IMR-90 (cell line): ENCODE results near the gene CTXN3. TPM values are rescaled to one million over a fixed set of nuclear protein-coding genes. Genes with fewer than 3 reads are reported as not detected.
A peak's percentile ranks its signal among the peaks of the same experiment; 100 is the strongest.

Experiments
- ATAC-seq: fragments of 200-7000 bp; cut with Tn5 transposase; 2 replicates; pipeline ENCODE4 v1.9.1; 2020; ENCODE audit warnings: low read depth, mild to moderate bottlenecking, moderate library complexity
- BruUV-seq: library from RNA; stranded (reverse); fragments of 400-500 nt; replicated peaks from 2 replicates; lab custom pipeline; 2021; lab: Mats Ljungman, UMichigan
- CTCF ChIA-PET: fragments of 300-600 bp; formaldehyde crosslinking; extraction: SDS; loops from one replicate; lab custom pipeline; 2021; ENCODE audit warnings: antibody characterized with exemption; lab: Yijun Ruan, JAX
- POLR2A ChIA-PET: fragments of 300-600 bp; sonication (Branson Sonifier 250); formaldehyde crosslinking; loops from one replicate; lab custom pipeline; 2022; ENCODE audit warnings: antibody characterized with exemption; ENCODE audit not compliant: unreplicated experiment; lab: Charles Lee
- DNase-seq: peaks from one replicate; pipeline ENCODE4 v3.0.0; 2013
- H2AFZ ChIP-seq: replicated peaks from 2 replicates; pipeline ENCODE3; 2013; ENCODE audit warnings: low read length, mild to moderate bottlenecking; ENCODE audit not compliant: poor library complexity
- H2AK5ac ChIP-seq: 2 replicates; pipeline ENCODE4 v1.6.1; 2013; ENCODE audit warnings: low read depth, low read length, inconsistent platforms
- H2AK9ac ChIP-seq: replicated peaks from 2 replicates; pipeline ENCODE3; 2013; ENCODE audit warnings: mild to moderate bottlenecking, low read depth, low read length, moderate library complexity; ENCODE audit not compliant: poor library complexity
- H2BK120ac ChIP-seq: 2 replicates; pipeline ENCODE4 v1.6.1; 2013; ENCODE audit warnings: low read depth, low read length, inconsistent platforms
- H2BK15ac ChIP-seq: 3 replicates; pipeline ENCODE4 v1.6.1; 2013; ENCODE audit warnings: low read depth, low read length, inconsistent platforms
- H2BK20ac ChIP-seq: 2 replicates; pipeline ENCODE4 v1.6.1; 2013; ENCODE audit warnings: low read depth, mild to moderate bottlenecking, inconsistent platforms, low read length, moderate library complexity
- H2BK5ac ChIP-seq: 2 replicates; pipeline ENCODE4 v1.6.1; 2013; ENCODE audit warnings: mild to moderate bottlenecking, low read depth, low read length, inconsistent platforms; ENCODE audit not compliant: poor library complexity, severe bottlenecking
- H3K14ac ChIP-seq: replicated peaks from 2 replicates; pipeline ENCODE4 v1.6.1; 2013; ENCODE audit warnings: low read depth, low read length, inconsistent platforms
- H3K18ac ChIP-seq: 2 replicates; pipeline ENCODE4 v1.6.1; 2013; ENCODE audit warnings: low read depth, low read length, control low read depth
- H3K23ac ChIP-seq: 2 replicates; pipeline ENCODE4 v1.6.1; 2013; ENCODE audit warnings: low read depth, low read length, inconsistent platforms
- H3K27ac ChIP-seq: 2 replicates; pipeline ENCODE4 v1.5.1; 2013; ENCODE audit warnings: mild to moderate bottlenecking, control low read depth, low read length; ENCODE audit not compliant: insufficient read depth
- H3K27me3 ChIP-seq: 2 replicates; pipeline ENCODE4 v1.6.1; 2013; ENCODE audit warnings: low read length; ENCODE audit not compliant: control insufficient read depth, insufficient read depth
- H3K36me3 ChIP-seq: 2 replicates; pipeline ENCODE4 v1.6.1; 2013; ENCODE audit warnings: low read length, mixed read lengths; ENCODE audit not compliant: control insufficient read depth, insufficient read depth
- H3K4ac ChIP-seq: 2 replicates; pipeline ENCODE4 v1.6.1; 2013; ENCODE audit warnings: low read depth, low read length, inconsistent platforms
- H3K4me1 ChIP-seq: 2 replicates; pipeline ENCODE4 v1.6.1; 2013; ENCODE audit warnings: low read length, mixed read lengths; ENCODE audit not compliant: control insufficient read depth, insufficient read depth
- H3K4me2 ChIP-seq: 2 replicates; pipeline ENCODE4 v1.6.1; 2013; ENCODE audit warnings: low read depth, mild to moderate bottlenecking, control low read depth, low read length, moderate library complexity
- H3K4me3 ChIP-seq: 2 replicates; pipeline ENCODE4 v1.5.1; 2013; ENCODE audit warnings: low read depth, mild to moderate bottlenecking, control low read depth, low read length, moderate library complexity; ENCODE audit not compliant: insufficient read depth
- H3K56ac ChIP-seq: 2 replicates; pipeline ENCODE4 v1.6.1; 2013; ENCODE audit warnings: low read length, inconsistent platforms; ENCODE audit not compliant: insufficient read depth; ENCODE audit errors: extremely low read depth
- H3K79me1 ChIP-seq, 2 experiments: 2 replicates each; pipeline ENCODE4 v1.6.1; 2013; ENCODE audit warnings: low read length in 2 of 2, inconsistent platforms in 1 of 2, low read depth in 1 of 2
- H3K9ac ChIP-seq: 2 replicates; pipeline ENCODE4 v1.6.1; 2013; ENCODE audit warnings: low read depth, low read length, control low read depth
- H3K9me1 ChIP-seq: 2 replicates; pipeline ENCODE4 v1.6.1; 2013; ENCODE audit warnings: low read length, inconsistent platforms; ENCODE audit not compliant: insufficient read depth
- H3K9me3 ChIP-seq: 2 replicates; pipeline ENCODE4 v1.6.1; 2013; ENCODE audit warnings: low read length; ENCODE audit not compliant: control insufficient read depth, insufficient read depth
- H4K20me1 ChIP-seq: 2 replicates; pipeline ENCODE4 v1.6.1; 2013; ENCODE audit warnings: low read length, inconsistent platforms; ENCODE audit not compliant: insufficient read depth
- H4K5ac ChIP-seq: 2 replicates; pipeline ENCODE4 v1.6.1; 2013; ENCODE audit warnings: mild to moderate bottlenecking, low read depth, low read length, control low read depth
- H4K8ac ChIP-seq, 2 experiments: 2 replicates each; pipeline ENCODE4 v1.6.1; 2013; ENCODE audit warnings: low read depth in 2 of 2, low read length in 2 of 2, control low read depth in 1 of 2, inconsistent platforms in 1 of 2
- H4K91ac ChIP-seq: 2 replicates; pipeline ENCODE4 v1.6.1; 2013; ENCODE audit warnings: low read depth, low read length, inconsistent platforms; ENCODE audit not compliant: insufficient read depth
- BHLHE40 ChIP-seq: fragments of 150-350 bp; IDR thresholded peaks from 2 replicates; pipeline ENCODE4 v1.6.1; 2016; ENCODE audit warnings: mild to moderate bottlenecking, low read depth, low read length
- CEBPB ChIP-seq: IDR thresholded peaks from 2 replicates; pipeline ENCODE4 v1.6.1; 2012; ENCODE audit warnings: low read depth, low read length, improper control_type of control experiment
- CTCF ChIP-seq: conservative IDR thresholded peaks from 2 replicates; pipeline ENCODE4 v1.5.1; 2012; ENCODE audit warnings: mild to moderate bottlenecking, low read depth, low read length, improper control_type of control experiment
- FOS ChIP-seq: fragments of 150-350 bp; IDR thresholded peaks from 2 replicates; pipeline ENCODE4 v1.6.1; 2016; ENCODE audit warnings: low read depth, low read length
- MAFK ChIP-seq: IDR thresholded peaks from 2 replicates; pipeline ENCODE4 v1.6.1; 2012; ENCODE audit warnings: low read depth, low read length, improper control_type of control experiment
- MAZ ChIP-seq: IDR thresholded peaks from 2 replicates; pipeline ENCODE4 v1.6.1; 2012; ENCODE audit warnings: low read depth, mild to moderate bottlenecking, low read length, improper control_type of control experiment, moderate library complexity, borderline replicate concordance
- NFE2L2 ChIP-seq: fragments of 150-350 bp; IDR thresholded peaks from 2 replicates; pipeline ENCODE4 v1.6.1; 2016; ENCODE audit warnings: low read depth, mild to moderate bottlenecking, low read length
- POLR2A ChIP-seq: IDR thresholded peaks from 2 replicates; pipeline ENCODE4 v1.6.1; 2012; ENCODE audit warnings: mild to moderate bottlenecking, low read depth, low read length
- RAD21 ChIP-seq: IDR thresholded peaks from 2 replicates; pipeline ENCODE4 v1.6.1; 2012; ENCODE audit warnings: low read length, improper control_type of control experiment
- RCOR1 ChIP-seq: IDR thresholded peaks from 2 replicates; pipeline ENCODE4 v1.6.1; 2012; ENCODE audit warnings: mild to moderate bottlenecking, low read length, improper control_type of control experiment; ENCODE audit not compliant: insufficient replicate concordance
- RFX5 ChIP-seq: IDR thresholded peaks from 2 replicates; pipeline ENCODE4 v1.8.0; 2012; ENCODE audit warnings: low read depth, mild to moderate bottlenecking, low read length, moderate library complexity
- SMC3 ChIP-seq: fragments of 150-350 bp; IDR thresholded peaks from 2 replicates; pipeline ENCODE4 v1.6.1; 2016; ENCODE audit warnings: low read depth, mild to moderate bottlenecking, antibody characterized with exemption, low read length, moderate library complexity
- USF2 ChIP-seq: fragments of 150-350 bp; IDR thresholded peaks from 2 replicates; pipeline ENCODE4 v1.6.1; 2017; ENCODE audit warnings: mild to moderate bottlenecking, antibody characterized with exemption, low read length, low read depth
- WGBS, 2 experiments: methylation state at CpG; one replicate each; pipeline versions ENCODE4 v1.1.5 to v1.1.7; 2013; ENCODE audit warnings: missing lambda C conversion rate in 2 of 2; ENCODE audit not compliant: insufficient read length in 1 of 2; ENCODE audit errors: extremely low coverage in 2 of 2; 5-methylcytosine and 5-hydroxymethylcytosine counted together
- dilution Hi-C: fragments of 300-500 bp; cut with HindIII; formaldehyde crosslinking; loops from one replicate; pipeline ENCODE4 v1.14.3; 2018; ENCODE audit warnings: low sequenced_read_pairs; ENCODE audit not compliant: unreplicated experiment
- in situ Hi-C: fragments of 300-500 bp; cut with MboI; formaldehyde crosslinking; loops from 3 replicates; pipeline ENCODE4 v1.14.3; 2019; ENCODE audit warnings: low sequenced_read_pairs, inconsistent platforms, mixed read lengths
- intact Hi-C: fragments of 100-400 bp; cut with micrococcal nuclease; formaldehyde crosslinking; loops from 2 replicates; pipeline ENCODE4 v1.10.0; 2022
- polyA plus RNA-seq, 3 experiments: library from polyadenylated mRNA; depleted of rRNA; stranded (reverse); fragments of >200 nt; gene quantifications; 2 replicates each; pipeline ENCODE4 v1.2.3, GENCODE V29; 2012; ENCODE audit warnings: low replicate concordance in 1 of 3
- total RNA-seq: library from RNA; depleted of rRNA; stranded (reverse); fragments of >200 nt; gene quantifications from 2 replicates; pipeline ENCODE4 v1.2.3, GENCODE V29; 2012

The CTXN3 gene
- total and polyA plus RNA-seq, 2 of the 4 experiments (the other 2 are of a cell fraction): not detected

GRCh38 chr5:127667926-127668325 lies 19.0 kb downstream of the CTXN3 start:
- CTCF ChIA-PET: no interaction called here
- Histone ChIP-seq H4K20me1 (no peaks in the 10 kb centered on the region), H3K14ac (no peak overlapping the region), H3K4ac (no peak overlapping the region), H2BK15ac (no peak overlapping the region), H3K9me1 (no peaks in the 10 kb centered on the region), H3K9me3 (no peaks in the 10 kb centered on the region), H2BK5ac (no peak overlapping the region), H3K27me3 (peaks cover 4% of the 10 kb centered on the region; the same call in 1 of the 2 replicates), H3K23ac (no peak overlapping the region), H3K79me1 (no peaks in the 10 kb centered on the region), H4K8ac (no peak overlapping the region), H3K56ac (no peak overlapping the region), H3K4me1 (peaks cover 2% of the 10 kb centered on the region), H2AK9ac (no peak overlapping the region), H2AK5ac (no peak overlapping the region), H3K18ac (no peak overlapping the region), H3K4me2 (no peak overlapping the region), H4K5ac (no peak overlapping the region), H3K9ac (no peak overlapping the region), H4K91ac (no peak overlapping the region), H2BK120ac (no peak overlapping the region), H3K36me3 (no peaks in the 10 kb centered on the region), H3K4me3 (no peak overlapping the region), H2AFZ (no peak overlapping the region), H2BK20ac (no peak overlapping the region), H3K27ac (no peak overlapping the region)
- dilution Hi-C loops (no loop called here), intact Hi-C loops (no loop called here), in situ Hi-C loops (no loop called here)
- BruUV-seq: no TSS peak
- peak; percentile 22; the same call in 1 of the 2 replicates for ATAC-seq
- TF ChIP-seq FOS (no peak), CTCF (no peak), MAFK (no peak), USF2 (no peak), CEBPB (no peak), NFE2L2 (no peak), SMC3 (no peak), RFX5 (no peak), RCOR1 (no peak), RAD21 (no peak), MAZ (no peak), BHLHE40 (no peak), POLR2A (no peak)
- WGBS, 2 experiments: no CpG with 5 or more reads among the region's 3 CpGs
- POLR2A ChIA-PET: no interaction called here
- DNase-seq: no peak
